ENCODE measurements around the gene CLMP.
"Not testable (repeated sequence)": the region's sequence is repeated elsewhere in the genome, so short reads cannot be mapped to it uniquely, and the experiment has no call there.

The CLMP gene

GRCh38 chr11:123098990-123099389 lies 96.1 kb downstream of the CLMP start:
- DNase-seq (ENCODE audit: low read depth) = no peak
- no peaks in the 10 kb centered on the region for H3K27me3 ChIP-seq (replicated peaks; ENCODE audit: control insufficient read depth, insufficient read depth, low read length)
- peaks cover 41% of the 10 kb centered on the region for H3K36me3 ChIP-seq (ENCODE audit: control insufficient read depth, insufficient read depth, low read length, severe bottlenecking)
- H3K4me3 ChIP-seq (ENCODE audit: low read length) = no peak overlapping the region
- H3K4me1 ChIP-seq (ENCODE audit: control insufficient read depth, insufficient read depth, low read length) = peaks cover 34% of the 10 kb centered on the region
- no peak overlapping the region for H3K9ac ChIP-seq (ENCODE audit: low read length)
- H3K9me3 ChIP-seq (ENCODE audit: control insufficient read depth, low read length) = no peaks in the 10 kb centered on the region

GRCh38 chr11:123093739-123094138 lies 101.3 kb downstream of the CLMP start:
- no peaks in the 10 kb centered on the region for H3K9me3 ChIP-seq (ENCODE audit: control insufficient read depth, low read length)
- peaks cover 62% of the 10 kb centered on the region for H3K36me3 ChIP-seq (ENCODE audit: control insufficient read depth, insufficient read depth, low read length, severe bottlenecking)
- no peak for DNase-seq (ENCODE audit: low read depth)
- H3K27me3 ChIP-seq (replicated peaks; ENCODE audit: control insufficient read depth, insufficient read depth, low read length) = no peaks in the 10 kb centered on the region
- no peak overlapping the region for H3K9ac ChIP-seq (ENCODE audit: low read length)
- H3K4me1 ChIP-seq (ENCODE audit: control insufficient read depth, insufficient read depth, low read length) = no peaks in the 10 kb centered on the region
- no peak overlapping the region for H3K4me3 ChIP-seq (ENCODE audit: low read length)

- no peak for DNase-seq (ENCODE audit: low read depth)
- Histone ChIP-seq H3K9me3 (ENCODE audit: control insufficient read depth, low read length) (no peaks in the 10 kb centered on the region), H3K9ac (ENCODE audit: low read length) (no peak overlapping the region), H3K36me3 (ENCODE audit: control insufficient read depth, insufficient read depth, low read length, severe bottlenecking) (peaks cover 57% of the 10 kb centered on the region), H3K4me3 (ENCODE audit: low read length) (no peak overlapping the region), H3K27me3 (replicated peaks; ENCODE audit: control insufficient read depth, insufficient read depth, low read length) (no peaks in the 10 kb centered on the region), H3K4me1 (ENCODE audit: control insufficient read depth, insufficient read depth, low read length) (peaks cover 1% of the 10 kb centered on the region)
These were observed 103.5 kb downstream of the CLMP start for GRCh38 chr11:123091506-123091905.

- not testable (repeated sequence) for H3K9me3 ChIP-seq (ENCODE audit: control insufficient read depth, low read length); H3K27me3 ChIP-seq (replicated peaks; ENCODE audit: control insufficient read depth, insufficient read depth, low read length); DNase-seq (ENCODE audit: low read depth); H3K9ac ChIP-seq (ENCODE audit: low read length); H3K4me3 ChIP-seq (ENCODE audit: low read length); H3K4me1 ChIP-seq (ENCODE audit: control insufficient read depth, insufficient read depth, low read length)
- H3K36me3 ChIP-seq (ENCODE audit: control insufficient read depth, insufficient read depth, low read length, severe bottlenecking) = peaks cover 53% of the 10 kb centered on the region
These were observed 104.9 kb downstream of the CLMP start for GRCh38 chr11:123090168-123090567.

- not testable (repeated sequence) for DNase-seq (ENCODE audit: low read depth); H3K4me3 ChIP-seq (ENCODE audit: low read length); H3K9ac ChIP-seq (ENCODE audit: low read length); H3K27me3 ChIP-seq (replicated peaks; ENCODE audit: control insufficient read depth, insufficient read depth, low read length); H3K9me3 ChIP-seq (ENCODE audit: control insufficient read depth, low read length)
- Histone ChIP-seq H3K4me1 (ENCODE audit: control insufficient read depth, insufficient read depth, low read length) (peaks cover 11% of the 10 kb centered on the region), H3K36me3 (ENCODE audit: control insufficient read depth, insufficient read depth, low read length, severe bottlenecking) (peaks cover 54% of the 10 kb centered on the region)
These were observed 106.2 kb downstream of the CLMP start for GRCh38 chr11:123088896-123089295.

GRCh38 chr11:123087657-123088056 lies 107.4 kb downstream of the CLMP start:
- not testable (repeated sequence) for H3K9me3 ChIP-seq (ENCODE audit: control insufficient read depth, low read length); H3K9ac ChIP-seq (ENCODE audit: low read length); H3K27me3 ChIP-seq (replicated peaks; ENCODE audit: control insufficient read depth, insufficient read depth, low read length); DNase-seq (ENCODE audit: low read depth); H3K4me3 ChIP-seq (ENCODE audit: low read length)
- H3K4me1 ChIP-seq (ENCODE audit: control insufficient read depth, insufficient read depth, low read length) = peaks cover 23% of the 10 kb centered on the region
- peaks cover 48% of the 10 kb centered on the region for H3K36me3 ChIP-seq (ENCODE audit: control insufficient read depth, insufficient read depth, low read length, severe bottlenecking)

- Histone ChIP-seq H3K27me3 (replicated peaks; ENCODE audit: control insufficient read depth, insufficient read depth, low read length) (no peaks in the 10 kb centered on the region), H3K36me3 (ENCODE audit: control insufficient read depth, insufficient read depth, low read length, severe bottlenecking) (peaks cover 56% of the 10 kb centered on the region), H3K4me3 (ENCODE audit: low read length) (no peak overlapping the region), H3K9me3 (ENCODE audit: control insufficient read depth, low read length) (no peaks in the 10 kb centered on the region), H3K9ac (ENCODE audit: low read length) (no peak overlapping the region), H3K4me1 (ENCODE audit: control insufficient read depth, insufficient read depth, low read length) (peaks cover 23% of the 10 kb centered on the region)
- peak; percentile 28 for DNase-seq (ENCODE audit: low read depth)
These were observed 108.7 kb downstream of the CLMP start for GRCh38 chr11:123086305-123086704.

GRCh38 chr11:123085497-123085896 lies 109.6 kb downstream of the CLMP start:
- Histone ChIP-seq H3K4me3 (ENCODE audit: low read length) (no peak overlapping the region), H3K9me3 (ENCODE audit: control insufficient read depth, low read length) (no peaks in the 10 kb centered on the region), H3K27me3 (replicated peaks; ENCODE audit: control insufficient read depth, insufficient read depth, low read length) (no peaks in the 10 kb centered on the region), H3K36me3 (ENCODE audit: control insufficient read depth, insufficient read depth, low read length, severe bottlenecking) (peaks cover 61% of the 10 kb centered on the region), H3K9ac (ENCODE audit: low read length) (no peak overlapping the region), H3K4me1 (ENCODE audit: control insufficient read depth, insufficient read depth, low read length) (peaks cover 23% of the 10 kb centered on the region)
- no peak for DNase-seq (ENCODE audit: low read depth)

- H3K9ac ChIP-seq (ENCODE audit: low read length) = no peak overlapping the region
- no peak for DNase-seq (ENCODE audit: low read depth)
- H3K27me3 ChIP-seq (replicated peaks; ENCODE audit: control insufficient read depth, insufficient read depth, low read length) = no peaks in the 10 kb centered on the region
- peaks cover 72% of the 10 kb centered on the region for H3K36me3 ChIP-seq (ENCODE audit: control insufficient read depth, insufficient read depth, low read length, severe bottlenecking)
- H3K4me1 ChIP-seq (ENCODE audit: control insufficient read depth, insufficient read depth, low read length) = peaks cover 23% of the 10 kb centered on the region
- no peak overlapping the region for H3K4me3 ChIP-seq (ENCODE audit: low read length)
- H3K9me3 ChIP-seq (ENCODE audit: control insufficient read depth, low read length) = no peaks in the 10 kb centered on the region
These were observed 110.6 kb downstream of the CLMP start for GRCh38 chr11:123084454-123084853.

GRCh38 chr11:123083623-123084029 lies 111.4 kb downstream of the CLMP start:
- no peak overlapping the region for H3K9ac ChIP-seq (ENCODE audit: low read length)
- peaks cover 23% of the 10 kb centered on the region for H3K4me1 ChIP-seq (ENCODE audit: control insufficient read depth, insufficient read depth, low read length)
- no peaks in the 10 kb centered on the region for H3K9me3 ChIP-seq (ENCODE audit: control insufficient read depth, low read length)
- no peaks in the 10 kb centered on the region for H3K27me3 ChIP-seq (replicated peaks; ENCODE audit: control insufficient read depth, insufficient read depth, low read length)
- no peak overlapping the region for H3K4me3 ChIP-seq (ENCODE audit: low read length)
- peaks cover 74% of the 10 kb centered on the region for H3K36me3 ChIP-seq (ENCODE audit: control insufficient read depth, insufficient read depth, low read length, severe bottlenecking)
- peak; percentile 88 for DNase-seq (ENCODE audit: low read depth)

GRCh38 chr11:123082977-123083376 lies 112.1 kb downstream of the CLMP start:
- Histone ChIP-seq H3K4me3 (ENCODE audit: low read length) (no peak overlapping the region), H3K9ac (ENCODE audit: low read length) (no peak overlapping the region), H3K36me3 (ENCODE audit: control insufficient read depth, insufficient read depth, low read length, severe bottlenecking) (peaks cover 73% of the 10 kb centered on the region), H3K4me1 (ENCODE audit: control insufficient read depth, insufficient read depth, low read length) (peaks cover 23% of the 10 kb centered on the region), H3K27me3 (replicated peaks; ENCODE audit: control insufficient read depth, insufficient read depth, low read length) (no peaks in the 10 kb centered on the region), H3K9me3 (ENCODE audit: control insufficient read depth, low read length) (no peaks in the 10 kb centered on the region)
- DNase-seq (ENCODE audit: low read depth) = no peak

GRCh38 chr11:123080015-123080414 lies 115.0 kb downstream of the CLMP start:
- H3K27me3 ChIP-seq (replicated peaks; ENCODE audit: control insufficient read depth, insufficient read depth, low read length) = no peaks in the 10 kb centered on the region
- no peak overlapping the region for H3K4me3 ChIP-seq (ENCODE audit: low read length)
- no peak overlapping the region for H3K9ac ChIP-seq (ENCODE audit: low read length)
- H3K4me1 ChIP-seq (ENCODE audit: control insufficient read depth, insufficient read depth, low read length) = peaks cover 18% of the 10 kb centered on the region
- peaks cover 81% of the 10 kb centered on the region for H3K36me3 ChIP-seq (ENCODE audit: control insufficient read depth, insufficient read depth, low read length, severe bottlenecking)
- no peaks in the 10 kb centered on the region for H3K9me3 ChIP-seq (ENCODE audit: control insufficient read depth, low read length)
- DNase-seq (ENCODE audit: low read depth) = no peak
